Right atrium auricular region (tissue), 2 donors: ENCODE data around the gene NPIPB2. TPM values are rescaled to one million over a fixed set of nuclear protein-coding genes. Genes with fewer than 3 reads are reported as not detected.

ENCODE experiments used
- DNase-seq: peaks from one replicate; pipeline ENCODE4 v3.0.0-alpha.2; 2019; ENCODE audit warnings: low spot score
- H3K27ac ChIP-seq, 2 donors: fragments of 200-600 bp; sonication (generic); 1 replicate in 1 of 2; 2 replicates in 1 of 2; pipeline ENCODE4 v1.5.1; 2016 to 2019
- H3K27me3 ChIP-seq, 2 donors: fragments of 200-600 bp; sonication (generic); one replicate each; pipeline versions ENCODE4 v1.5.1 to v1.6.0; 2017 to 2019
- H3K36me3 ChIP-seq: fragments of 200-600 bp; sonication (generic); one replicate; pipeline ENCODE4 v1.5.1; 2016
- H3K4me1 ChIP-seq, 2 donors: fragments of 200-600 bp; sonication (generic); one replicate each; pipeline versions ENCODE4 v1.5.1 to v1.6.0; 2017 to 2019
- H3K4me3 ChIP-seq, 2 donors: fragments of 200-600 bp; sonication (generic); 1 replicate in 1 of 2; 2 replicates in 1 of 2; pipeline ENCODE4 v1.5.1; 2017 to 2019; ENCODE audit warnings: mild to moderate bottlenecking in 1 of 2, moderate library complexity in 1 of 2
- H3K9me3 ChIP-seq, 2 donors: fragments of 200-600 bp; sonication (generic); one replicate each; pipeline ENCODE4 v1.5.1; 2019
- total RNA-seq, 2 donors: library from RNA; depleted of rRNA; stranded (reverse); fragments of >200 nt; gene quantifications; one replicate each; pipeline ENCODE4 v1.1.0, GENCODE V29; 2016
- TF ChIP-seq, protein P1 (sequence below), 2 donors: fragments of 200-600 bp; sonication (generic); IDR thresholded peaks; one replicate each; pipeline ENCODE4 v1.5.1; 2019; ENCODE audit warnings: antibody characterized with exemption in 2 of 2

The NPIPB2 gene
- total RNA-seq, 2 donors from 2014 or later: 3.0 TPM; not detected in 1

DNA sequence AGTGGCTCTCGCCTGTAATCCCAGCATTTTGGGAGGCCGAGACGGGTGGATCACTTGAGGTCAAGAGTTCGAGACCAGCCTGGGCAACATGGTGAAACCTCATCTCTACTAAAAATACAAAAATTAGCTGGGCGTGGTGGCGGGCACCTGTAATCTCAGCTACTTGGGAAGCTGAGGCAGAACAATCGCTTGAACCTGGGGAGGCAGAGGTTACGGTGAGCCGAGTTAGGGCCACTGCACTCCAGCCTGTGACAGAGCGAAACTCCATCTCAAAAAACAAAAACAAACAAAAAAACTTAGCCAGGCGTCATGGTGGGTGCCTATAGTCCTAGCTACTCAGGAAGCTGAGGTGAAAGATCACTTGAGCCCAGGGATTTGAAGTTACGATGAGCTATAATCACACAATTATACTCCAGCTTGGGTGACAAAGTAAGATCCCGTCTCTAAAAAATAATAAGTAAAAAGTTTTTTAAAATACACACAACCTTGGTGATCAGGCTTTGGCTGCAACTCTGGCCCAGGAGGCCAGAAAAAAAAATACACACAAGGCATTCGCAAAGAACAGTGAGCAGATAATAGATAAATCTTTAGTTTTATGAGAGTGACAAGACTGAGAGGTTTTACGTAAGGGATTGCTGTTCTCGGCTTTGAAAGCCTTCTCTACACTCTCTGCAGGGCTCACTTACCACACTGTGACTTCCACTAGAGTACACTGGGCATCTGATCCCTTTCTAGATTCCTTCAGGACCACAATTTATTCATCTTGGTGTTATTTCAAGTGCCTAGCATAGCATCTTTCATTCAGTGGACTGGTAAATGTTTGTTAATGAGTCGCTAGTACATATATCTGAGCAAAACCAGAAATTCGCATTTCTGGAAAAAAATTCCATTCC lies 31.9 kb downstream of the NPIPB2 start:
- H3K4me1 ChIP-seq: peaks cover 0 to 49% of the 10 kb centered on the region in 2 donors
- H3K36me3 ChIP-seq: no peaks in the 10 kb centered on the region
- H3K4me3 ChIP-seq: no peak overlapping the region
- no peaks in the 10 kb centered on the region for H3K9me3 ChIP-seq
- TF ChIP-seq, protein P1, sequence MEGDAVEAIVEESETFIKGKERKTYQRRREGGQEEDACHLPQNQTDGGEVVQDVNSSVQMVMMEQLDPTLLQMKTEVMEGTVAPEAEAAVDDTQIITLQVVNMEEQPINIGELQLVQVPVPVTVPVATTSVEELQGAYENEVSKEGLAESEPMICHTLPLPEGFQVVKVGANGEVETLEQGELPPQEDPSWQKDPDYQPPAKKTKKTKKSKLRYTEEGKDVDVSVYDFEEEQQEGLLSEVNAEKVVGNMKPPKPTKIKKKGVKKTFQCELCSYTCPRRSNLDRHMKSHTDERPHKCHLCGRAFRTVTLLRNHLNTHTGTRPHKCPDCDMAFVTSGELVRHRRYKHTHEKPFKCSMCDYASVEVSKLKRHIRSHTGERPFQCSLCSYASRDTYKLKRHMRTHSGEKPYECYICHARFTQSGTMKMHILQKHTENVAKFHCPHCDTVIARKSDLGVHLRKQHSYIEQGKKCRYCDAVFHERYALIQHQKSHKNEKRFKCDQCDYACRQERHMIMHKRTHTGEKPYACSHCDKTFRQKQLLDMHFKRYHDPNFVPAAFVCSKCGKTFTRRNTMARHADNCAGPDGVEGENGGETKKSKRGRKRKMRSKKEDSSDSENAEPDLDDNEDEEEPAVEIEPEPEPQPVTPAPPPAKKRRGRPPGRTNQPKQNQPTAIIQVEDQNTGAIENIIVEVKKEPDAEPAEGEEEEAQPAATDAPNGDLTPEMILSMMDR (IDR thresholded peaks at IDR 0.05): no peak
- no peaks in the 10 kb centered on the region for H3K27me3 ChIP-seq
- H3K27ac ChIP-seq: no peak overlapping the region
- no peak for DNase-seq

DNA sequence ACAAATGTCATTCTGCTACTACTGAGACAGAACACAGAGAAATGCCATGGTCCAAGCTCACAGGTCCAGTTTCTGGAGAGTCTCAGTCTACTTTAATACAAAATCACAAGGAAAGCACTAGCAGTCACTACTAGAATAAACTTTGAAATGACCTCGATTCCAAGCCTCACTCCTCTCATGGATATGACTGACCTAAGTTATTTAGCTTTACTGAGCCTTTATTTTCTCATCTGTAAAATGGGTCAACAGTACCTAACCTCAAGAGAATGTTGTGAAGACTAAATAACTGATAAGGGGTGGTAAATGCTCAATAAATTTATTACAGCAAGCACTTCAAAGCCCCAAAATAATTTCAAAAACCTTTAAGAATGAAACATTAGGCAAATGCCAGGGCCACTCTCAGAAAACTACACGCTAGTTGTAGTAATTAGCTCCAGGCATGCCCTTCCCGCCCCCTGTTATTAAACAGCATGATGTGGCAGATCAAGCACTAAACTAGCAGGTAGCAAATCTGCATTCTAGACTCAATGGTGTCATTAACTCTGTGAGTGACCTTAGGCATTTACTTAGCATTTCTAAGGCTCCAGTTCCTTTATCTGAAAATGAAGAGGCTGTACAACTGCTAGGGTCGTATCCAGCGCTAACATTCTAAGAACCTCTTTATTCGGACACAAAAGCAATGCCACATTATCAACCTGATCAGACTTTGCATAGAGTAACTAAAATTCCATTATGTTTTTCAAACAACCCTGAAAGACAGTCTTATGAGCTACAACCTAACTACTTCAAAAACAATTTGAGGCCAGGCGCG lies 34.5 kb downstream of the NPIPB2 start:
- no peaks in the 10 kb centered on the region for H3K36me3 ChIP-seq
- no peak overlapping the region for H3K27ac ChIP-seq
- H3K4me3 ChIP-seq: no peak overlapping the region
- TF ChIP-seq, protein P1 (IDR thresholded peaks at IDR 0.05): no peak
- no peaks in the 10 kb centered on the region for H3K27me3 ChIP-seq
- no peak for DNase-seq
- H3K4me1 ChIP-seq: peaks cover 0 to 26% of the 10 kb centered on the region in 2 donors
- H3K9me3 ChIP-seq: no peaks in the 10 kb centered on the region

DNA sequence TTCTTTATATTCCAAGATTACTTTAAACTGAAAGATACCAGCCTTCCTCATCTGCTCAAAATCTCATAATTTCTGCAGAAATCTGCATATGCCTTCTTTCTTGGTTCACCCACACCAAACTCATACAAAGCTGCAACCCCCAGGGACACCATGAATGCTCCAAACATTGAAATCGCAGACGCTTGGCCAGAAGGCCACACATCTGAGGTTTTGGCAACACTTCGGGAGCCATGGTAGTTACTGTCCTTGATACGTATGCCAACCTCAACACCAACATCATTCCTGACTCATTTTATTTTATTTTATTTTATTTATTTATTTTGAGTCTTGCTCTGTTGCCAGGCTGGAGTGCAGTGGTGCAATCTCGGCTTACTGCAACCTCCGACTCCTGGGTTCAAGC lies 37.9 kb downstream of the NPIPB2 start:
- TF ChIP-seq, protein P1 (IDR thresholded peaks at IDR 0.05): no peak
- Histone ChIP-seq H3K27ac (no peak overlapping the region), H3K4me3 (no peak overlapping the region), H3K27me3 (no peaks in the 10 kb centered on the region), H3K9me3 (no peaks in the 10 kb centered on the region), H3K4me1 (peaks cover 0 to 8% of the 10 kb centered on the region in 2 donors), H3K36me3 (no peaks in the 10 kb centered on the region)
- no peak for DNase-seq

DNA sequence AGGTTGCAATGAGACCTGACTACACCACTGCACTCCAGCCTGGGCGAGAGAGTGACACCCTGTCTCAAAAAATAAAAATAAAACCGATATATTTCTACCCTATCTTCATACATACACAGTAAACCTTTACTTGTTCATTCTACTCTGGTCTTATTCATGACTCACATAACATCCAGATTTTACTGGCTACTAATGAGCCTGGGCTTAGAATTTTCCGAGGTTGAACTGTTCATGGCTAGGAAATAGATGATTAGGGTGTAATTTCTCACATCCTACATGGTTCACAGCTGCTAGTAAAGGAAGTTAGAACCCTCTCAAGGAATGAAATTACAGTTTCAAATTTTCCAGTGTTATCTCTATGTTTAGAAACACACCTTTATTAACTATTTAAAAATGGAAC lies 40.8 kb downstream of the NPIPB2 start:
- Histone ChIP-seq H3K27me3 (no peaks in the 10 kb centered on the region), H3K27ac (no peak overlapping the region), H3K4me1 (peaks cover 0 to 8% of the 10 kb centered on the region in 2 donors), H3K9me3 (no peaks in the 10 kb centered on the region), H3K4me3 (no peak overlapping the region), H3K36me3 (peaks cover 3% of the 10 kb centered on the region)
- TF ChIP-seq, protein P1 (IDR thresholded peaks at IDR 0.05): no peak
- DNase-seq: no peak

DNA sequence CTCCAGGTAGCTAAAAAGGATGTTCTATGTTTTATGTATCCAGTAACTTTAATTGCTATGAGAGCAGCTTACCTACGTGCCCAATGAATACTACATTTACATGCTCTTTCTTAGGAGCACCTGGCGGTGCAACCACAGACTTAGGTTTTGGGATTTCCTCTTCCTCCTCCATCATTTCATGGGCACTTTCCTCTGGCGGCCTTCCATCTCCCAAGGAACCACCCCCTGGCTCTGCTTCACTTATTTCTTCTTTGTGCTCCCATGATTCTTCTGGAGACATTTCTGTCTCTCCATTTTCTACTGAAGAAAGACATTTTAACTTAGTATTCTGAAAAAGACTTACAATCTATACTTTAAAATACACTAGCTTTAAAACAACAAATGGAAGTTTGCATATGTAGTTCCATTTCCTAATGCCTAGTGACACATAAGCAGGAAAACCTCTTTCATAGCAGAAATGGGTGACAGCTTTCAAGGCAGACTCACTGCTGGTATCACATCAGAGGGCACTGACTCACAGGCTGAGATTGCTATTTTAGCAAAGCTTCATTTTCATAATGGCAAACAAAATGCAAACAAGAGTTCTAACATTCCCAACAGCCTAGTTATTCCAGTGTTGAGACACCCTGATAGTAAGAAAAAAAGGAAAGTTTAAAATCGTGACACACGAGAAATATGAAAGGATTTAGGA lies 45.2 kb downstream of the NPIPB2 start:
- Histone ChIP-seq H3K4me1 (peaks cover 0 to 8% of the 10 kb centered on the region in 2 donors), H3K4me3 (no peak overlapping the region), H3K27me3 (no peaks in the 10 kb centered on the region), H3K27ac (no peak overlapping the region), H3K36me3 (peaks cover 41% of the 10 kb centered on the region), H3K9me3 (no peaks in the 10 kb centered on the region)
- no peak for DNase-seq
- TF ChIP-seq, protein P1 (IDR thresholded peaks at IDR 0.05): no peak
